Endothelial cell of umbilical vein (primary cell): Measurements from ENCODE around the gene GUK1. TPM values are rescaled to one million over a fixed set of nuclear protein-coding genes. Genes with fewer than 3 reads are reported as not detected.

Source experiments
- BruUV-seq: library from RNA; stranded (reverse); fragments of 400-500 nt; replicated peaks from 2 replicates; lab custom pipeline; 2021; lab: Mats Ljungman, UMichigan
- CTCF ChIA-PET: fragments of 300-600, 350-600 bp; sonication (Branson Sonifier 250); formaldehyde crosslinking; loops from one replicate; lab custom pipeline; 2021; ENCODE audit warnings: antibody characterized with exemption, inconsistent platforms; lab: Charles Lee
- POLR2A ChIA-PET: fragments of 300-600, 350-600 bp; sonication (Branson Sonifier 250); formaldehyde crosslinking; loops from one replicate; lab custom pipeline; 2021; ENCODE audit warnings: antibody characterized with exemption, inconsistent platforms; lab: Charles Lee
- DNase-seq: peaks from one replicate; pipeline ENCODE4 v3.0.0-alpha.2; 2011; ENCODE audit warnings: low read depth, low spot score
- FAIRE-seq: peaks from 2 replicates; lab custom pipeline; 2011; peaks lifted over from hg19 to GRCh38; lab: Jason Lieb, UNC
- H2AFZ ChIP-seq: 2 replicates; pipeline ENCODE4 v1.6.0; 2012; ENCODE audit warnings: low read depth, low read length, control low read depth, inconsistent platforms
- H3K27ac ChIP-seq: 2 replicates; pipeline ENCODE4 v1.5.1; 2011; ENCODE audit warnings: low read depth, mild to moderate bottlenecking, control low read depth, low read length, moderate library complexity; ENCODE audit not compliant: insufficient read depth
- H3K27me3 ChIP-seq, 2 experiments: 2 replicates each; pipeline versions ENCODE4 v1.6.0 to v1.6.1; 2011; ENCODE audit warnings: low read length in 2 of 2, mixed read lengths in 1 of 2; ENCODE audit not compliant: control insufficient read depth in 2 of 2, insufficient read depth in 2 of 2
- H3K36me3 ChIP-seq, 2 experiments: 2 replicates in 1 of 2; 3 replicates in 1 of 2; pipeline ENCODE4 v1.5.1; 2011; ENCODE audit warnings: low read length in 2 of 2, mild to moderate bottlenecking in 1 of 2, moderate library complexity in 1 of 2; ENCODE audit not compliant: control insufficient read depth in 2 of 2, insufficient read depth in 2 of 2; ENCODE audit errors: extremely low read depth in 1 of 2
- H3K4me1 ChIP-seq: 3 replicates; pipeline ENCODE4 v1.5.1; 2011; ENCODE audit warnings: mild to moderate bottlenecking, low read length; ENCODE audit not compliant: control insufficient read depth, insufficient read depth; ENCODE audit errors: extremely low read depth
- H3K4me2 ChIP-seq: 2 replicates; pipeline ENCODE4 v1.6.1; 2011; ENCODE audit warnings: low read length, control low read depth, mixed read lengths; ENCODE audit not compliant: insufficient read depth
- H3K4me3 ChIP-seq, 3 experiments: fragments of 200-600 bp in 1 of 3; sonication (generic), shearing (Covaris generic) in 1 of 3; replicated peaks in 1 of 3; 2 replicates each; pipeline ENCODE4 v1.5.1; 2011 to 2016; ENCODE audit warnings: control low read depth in 3 of 3, low read length in 3 of 3, mild to moderate bottlenecking in 2 of 3, inconsistent platforms in 1 of 3, low read depth in 1 of 3, moderate library complexity in 1 of 3; ENCODE audit not compliant: insufficient read depth in 1 of 3
- H3K79me2 ChIP-seq: 2 replicates; pipeline ENCODE4 v1.6.0; 2012; ENCODE audit warnings: low read length, inconsistent platforms; ENCODE audit not compliant: control insufficient read depth, insufficient read depth
- H3K9ac ChIP-seq: replicated peaks from 2 replicates; pipeline ENCODE3; 2011; ENCODE audit warnings: low read length, control low read depth; ENCODE audit not compliant: insufficient read depth; ENCODE audit errors: extremely low read depth
- H3K9me1 ChIP-seq: replicated peaks from 3 replicates; pipeline ENCODE4 v1.6.0; 2011; ENCODE audit warnings: mild to moderate bottlenecking, low read length; ENCODE audit not compliant: control insufficient read depth, insufficient read depth; ENCODE audit errors: extremely low read depth
- H3K9me3 ChIP-seq: replicated peaks from 2 replicates; pipeline ENCODE4 v1.5.1; 2012; ENCODE audit warnings: low read length, inconsistent platforms; ENCODE audit not compliant: control insufficient read depth, insufficient read depth
- H4K20me1 ChIP-seq: replicated peaks from 2 replicates; pipeline ENCODE3; 2011; ENCODE audit warnings: mild to moderate bottlenecking, low read length; ENCODE audit not compliant: control insufficient read depth, insufficient read depth; ENCODE audit errors: extremely low read depth
- EZH2 ChIP-seq: IDR thresholded peaks from 2 replicates; pipeline ENCODE4 v1.6.1; 2012; ENCODE audit warnings: borderline replicate concordance, low read depth, mild to moderate bottlenecking, moderate library complexity, low read length, inconsistent platforms; ENCODE audit not compliant: severe bottlenecking
- FOS ChIP-seq: IDR thresholded peaks from 2 replicates; pipeline ENCODE4 v1.6.1; 2011; ENCODE audit warnings: mild to moderate bottlenecking, low read length, moderate library complexity, borderline replicate concordance; ENCODE audit not compliant: insufficient read depth
- GATA2 ChIP-seq: IDR thresholded peaks from 2 replicates; pipeline ENCODE4 v1.7.0; 2011; ENCODE audit warnings: low read depth, mild to moderate bottlenecking, moderate library complexity, mixed read lengths, low read length; ENCODE audit not compliant: insufficient read length, insufficient read depth
- JUN ChIP-seq: IDR thresholded peaks from 2 replicates; pipeline ENCODE4 v1.6.1; 2011; ENCODE audit warnings: borderline replicate concordance, low read depth; ENCODE audit not compliant: insufficient read length, insufficient read depth
- MYC ChIP-seq: IDR thresholded peaks from one replicate; pipeline ENCODE4 v1.6.1; 2011; ENCODE audit warnings: mild to moderate bottlenecking, low read depth, low read length
- POLR2A ChIP-seq: IDR thresholded peaks from 2 replicates; pipeline ENCODE4 v1.6.1; 2012; ENCODE audit warnings: low read depth, mild to moderate bottlenecking, control low read depth, low read length
- POLR2AphosphoS5 ChIP-seq: IDR thresholded peaks from 2 replicates; pipeline ENCODE4 v1.6.1; 2012; ENCODE audit warnings: low read depth, mild to moderate bottlenecking, control low read depth, low read length, moderate library complexity; ENCODE audit not compliant: insufficient read depth
- dilution Hi-C: fragments of 300-500 bp; cut with MboI; formaldehyde crosslinking; loops from one replicate; pipeline ENCODE4 v1.15.0; 2019; ENCODE audit warnings: low sequenced_read_pairs; ENCODE audit not compliant: extremely low pct_ligation_motif_present
- intact Hi-C: fragments of 100-400 bp; cut with micrococcal nuclease; formaldehyde crosslinking; loops from one replicate; pipeline ENCODE4 v1.10.0; 2022
- polyA plus RNA-seq, 4 experiments: library from polyadenylated mRNA; depleted of rRNA in 3 of 4; stranded (reverse) in 3 of 4; unstranded in 1 of 4; fragments of >200 nt; gene quantifications; 2 replicates each; pipeline versions ENCODE4 v1.2.1 to v1.2.3, GENCODE V29; 2011 to 2012; ENCODE audit warnings: missing spikeins in 1 of 4
- total RNA-seq: library from RNA; stranded (reverse); gene quantifications from 2 replicates; pipeline ENCODE4 v1.2.3, GENCODE V29; 2021
- TF ChIP-seq, protein P1 (sequence below): IDR thresholded peaks from 2 replicates; pipeline ENCODE4 v1.6.1; 2011; ENCODE audit not compliant: insufficient read depth, insufficient read length
- TF ChIP-seq, protein P2 (sequence below), 2 donors: IDR thresholded peaks; 1 replicate in 1 of 2; 2 replicates in 1 of 2; pipeline ENCODE4 v1.5.1; 2011; ENCODE audit warnings: low read length in 2 of 2, mild to moderate bottlenecking in 2 of 2, moderate library complexity in 2 of 2, control low read depth in 1 of 2, inconsistent platforms in 1 of 2, low read depth in 1 of 2; ENCODE audit not compliant: insufficient read depth in 1 of 2; ENCODE audit errors: extremely low read depth in 1 of 2

The GUK1 gene
- total and polyA plus RNA-seq, 2 donors (not counting 3 experiments of a cell fraction or from before 2014, with no cell fraction given), result 239 to 742 TPM

DNA sequence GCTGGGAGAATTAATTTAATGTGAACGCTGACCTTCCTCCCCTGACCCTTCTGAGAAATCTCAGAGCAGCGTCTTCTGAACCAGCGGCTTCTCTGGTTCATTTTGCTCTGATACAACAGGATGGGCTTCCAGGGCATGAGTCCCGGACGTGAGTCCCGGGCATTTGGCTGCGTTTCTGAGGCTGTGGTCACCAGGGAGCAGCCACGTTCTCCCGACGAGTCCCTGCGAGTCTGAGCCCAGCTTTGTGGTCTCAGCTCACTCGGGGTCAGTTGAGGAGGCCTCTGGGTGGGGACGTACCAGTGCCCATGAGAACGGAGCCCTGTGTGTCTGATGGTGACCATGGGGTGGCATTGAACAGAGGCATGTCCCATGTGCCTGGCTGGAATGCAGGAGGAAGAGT lies 50.1 kb downstream of the GUK1 start:
- H3K9me3 ChIP-seq, result no peaks in the 10 kb centered on the region
- BruUV-seq, result no TSS peak
- no peaks in the 10 kb centered on the region for H3K4me1 ChIP-seq
- no peak overlapping the region for H2AFZ ChIP-seq
- no peaks in the 10 kb centered on the region for H3K9me1 ChIP-seq
- ChIA-PET POLR2A (no interaction called here), CTCF (interaction anchor here (0.7 kb wide), 1 partner anchor 192 kb away, joined by 3 read pairs; no protein-coding TSS in a partner anchor)
- no peak overlapping the region for H3K27ac ChIP-seq
- FAIRE-seq, result no peak
- H3K27me3 ChIP-seq, result no peaks in the 10 kb centered on the region
- no peaks in the 10 kb centered on the region for H3K36me3 ChIP-seq
- intact Hi-C loops (no loop called here), dilution Hi-C loops (no loop called here)
- no peaks in the 10 kb centered on the region for H4K20me1 ChIP-seq
- no peak overlapping the region for H3K4me2 ChIP-seq
- no peak overlapping the region for H3K9ac ChIP-seq
- H3K4me3 ChIP-seq, result no peak overlapping the region
- H3K79me2 ChIP-seq, result no peaks in the 10 kb centered on the region
- no peak for DNase-seq
- TF ChIP-seq EZH2 (no peak), MYC (no peak), JUN (no peak), POLR2A (no peak), FOS (no peak), GATA2 (no peak), POLR2AphosphoS5 (no peak)
- TF ChIP-seq, protein P1, sequence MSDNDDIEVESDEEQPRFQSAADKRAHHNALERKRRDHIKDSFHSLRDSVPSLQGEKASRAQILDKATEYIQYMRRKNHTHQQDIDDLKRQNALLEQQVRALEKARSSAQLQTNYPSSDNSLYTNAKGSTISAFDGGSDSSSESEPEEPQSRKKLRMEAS, result no peak
- TF ChIP-seq, protein P2, sequence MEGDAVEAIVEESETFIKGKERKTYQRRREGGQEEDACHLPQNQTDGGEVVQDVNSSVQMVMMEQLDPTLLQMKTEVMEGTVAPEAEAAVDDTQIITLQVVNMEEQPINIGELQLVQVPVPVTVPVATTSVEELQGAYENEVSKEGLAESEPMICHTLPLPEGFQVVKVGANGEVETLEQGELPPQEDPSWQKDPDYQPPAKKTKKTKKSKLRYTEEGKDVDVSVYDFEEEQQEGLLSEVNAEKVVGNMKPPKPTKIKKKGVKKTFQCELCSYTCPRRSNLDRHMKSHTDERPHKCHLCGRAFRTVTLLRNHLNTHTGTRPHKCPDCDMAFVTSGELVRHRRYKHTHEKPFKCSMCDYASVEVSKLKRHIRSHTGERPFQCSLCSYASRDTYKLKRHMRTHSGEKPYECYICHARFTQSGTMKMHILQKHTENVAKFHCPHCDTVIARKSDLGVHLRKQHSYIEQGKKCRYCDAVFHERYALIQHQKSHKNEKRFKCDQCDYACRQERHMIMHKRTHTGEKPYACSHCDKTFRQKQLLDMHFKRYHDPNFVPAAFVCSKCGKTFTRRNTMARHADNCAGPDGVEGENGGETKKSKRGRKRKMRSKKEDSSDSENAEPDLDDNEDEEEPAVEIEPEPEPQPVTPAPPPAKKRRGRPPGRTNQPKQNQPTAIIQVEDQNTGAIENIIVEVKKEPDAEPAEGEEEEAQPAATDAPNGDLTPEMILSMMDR (IDR thresholded peaks at IDR 0.05; ENCODE audit: extremely low read depth in 1 of 2, insufficient read depth in 1 of 2, low read depth in 1 of 2, low read length in 2 of 2), result no peak
